ENCODE results near the gene CAMK2A. TPM values are rescaled to one million over a fixed set of nuclear protein-coding genes. Genes with fewer than 3 reads are reported as not detected.
"Not testable (repeated sequence)": the region's sequence is repeated elsewhere in the genome, so short reads cannot be mapped to it uniquely, and the experiment has no call there.

Gene CAMK2A
- total RNA-seq, 2 donors from 2014 or later = 4.9 to 18.2 TPM

DNA sequence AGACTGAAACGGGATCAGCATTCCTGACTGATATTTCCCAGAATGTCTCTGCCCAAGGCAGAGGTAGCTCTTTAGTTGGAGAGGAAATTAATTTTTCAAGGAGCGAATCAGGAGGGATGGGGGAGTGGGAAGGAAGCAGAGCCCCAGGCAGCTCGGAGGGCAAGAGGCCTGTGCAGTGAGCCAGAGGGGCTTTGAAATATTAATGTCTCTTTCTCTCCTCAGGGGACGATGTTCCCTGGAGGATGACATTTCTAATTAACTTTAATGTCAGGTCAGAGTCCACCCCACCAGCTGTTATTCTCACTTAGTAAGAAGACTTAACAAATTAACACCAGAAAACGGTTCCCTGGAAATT, 54.1 kb downstream of the CAMK2A start:
- no peak overlapping the region for H3K27ac ChIP-seq
- H3K27me3 ChIP-seq = no peaks in the 10 kb centered on the region
- no peaks in the 10 kb centered on the region for H3K36me3 ChIP-seq
- H3K4me3 ChIP-seq = no peak overlapping the region
- no peaks in the 10 kb centered on the region for H3K9me3 ChIP-seq
- TF ChIP-seq, protein P1, sequence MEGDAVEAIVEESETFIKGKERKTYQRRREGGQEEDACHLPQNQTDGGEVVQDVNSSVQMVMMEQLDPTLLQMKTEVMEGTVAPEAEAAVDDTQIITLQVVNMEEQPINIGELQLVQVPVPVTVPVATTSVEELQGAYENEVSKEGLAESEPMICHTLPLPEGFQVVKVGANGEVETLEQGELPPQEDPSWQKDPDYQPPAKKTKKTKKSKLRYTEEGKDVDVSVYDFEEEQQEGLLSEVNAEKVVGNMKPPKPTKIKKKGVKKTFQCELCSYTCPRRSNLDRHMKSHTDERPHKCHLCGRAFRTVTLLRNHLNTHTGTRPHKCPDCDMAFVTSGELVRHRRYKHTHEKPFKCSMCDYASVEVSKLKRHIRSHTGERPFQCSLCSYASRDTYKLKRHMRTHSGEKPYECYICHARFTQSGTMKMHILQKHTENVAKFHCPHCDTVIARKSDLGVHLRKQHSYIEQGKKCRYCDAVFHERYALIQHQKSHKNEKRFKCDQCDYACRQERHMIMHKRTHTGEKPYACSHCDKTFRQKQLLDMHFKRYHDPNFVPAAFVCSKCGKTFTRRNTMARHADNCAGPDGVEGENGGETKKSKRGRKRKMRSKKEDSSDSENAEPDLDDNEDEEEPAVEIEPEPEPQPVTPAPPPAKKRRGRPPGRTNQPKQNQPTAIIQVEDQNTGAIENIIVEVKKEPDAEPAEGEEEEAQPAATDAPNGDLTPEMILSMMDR (IDR thresholded peaks at IDR 0.05) = no peak
- DNase-seq (ENCODE audit: low spot score) = no peak
- no peaks in the 10 kb centered on the region for H3K4me1 ChIP-seq

DNA sequence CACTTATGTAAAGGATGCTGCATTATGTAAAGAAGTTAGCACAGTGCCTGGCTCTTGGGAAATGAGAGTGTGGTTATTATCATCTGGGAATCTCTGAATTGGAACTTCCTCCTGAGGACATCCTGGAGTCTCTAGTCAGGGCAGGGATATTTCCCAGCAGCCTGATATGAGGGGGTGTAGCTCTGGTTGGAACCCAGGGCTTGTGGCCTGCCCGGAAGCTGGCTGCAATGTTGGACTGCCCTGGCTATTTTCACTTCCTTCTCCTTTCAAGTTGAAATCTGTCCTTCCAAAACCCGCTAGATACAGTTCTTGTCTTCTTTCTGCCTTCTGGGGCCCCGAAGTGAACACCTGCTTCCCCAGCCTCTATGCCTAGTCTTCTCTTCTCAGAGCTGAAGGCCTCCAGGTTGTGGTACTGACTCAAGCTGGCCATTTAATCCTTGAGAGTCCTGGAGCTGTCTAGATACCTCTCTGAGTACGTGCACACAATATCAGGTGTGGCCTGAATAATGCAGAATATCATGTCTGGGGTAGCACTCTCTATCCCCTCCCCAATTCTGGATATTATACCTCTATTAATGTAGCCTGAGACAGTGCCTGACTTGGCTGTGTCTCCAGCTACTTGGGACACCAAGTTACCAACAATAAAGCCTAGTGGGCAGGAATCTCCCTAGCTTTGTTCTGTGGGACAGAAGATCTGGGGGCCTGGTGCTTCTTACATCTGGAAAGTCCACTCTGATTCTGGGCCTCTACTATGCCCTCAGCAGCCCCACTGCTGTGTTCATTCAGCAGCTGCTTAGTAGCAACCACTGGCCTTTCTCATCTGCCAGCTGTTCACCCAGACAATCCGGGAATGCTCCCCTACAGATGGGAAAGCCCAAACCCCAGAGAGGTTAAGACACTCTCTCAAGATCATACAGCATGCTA, 54.7 kb downstream of the CAMK2A start:
- DNase-seq (ENCODE audit: low spot score) = no peak
- no peaks in the 10 kb centered on the region for H3K4me1 ChIP-seq
- no peaks in the 10 kb centered on the region for H3K36me3 ChIP-seq
- H3K27ac ChIP-seq = no peak overlapping the region
- H3K9me3 ChIP-seq = no peaks in the 10 kb centered on the region
- TF ChIP-seq, protein P1 (IDR thresholded peaks at IDR 0.05) = no peak
- no peaks in the 10 kb centered on the region for H3K27me3 ChIP-seq
- no peak overlapping the region for H3K4me3 ChIP-seq

DNA sequence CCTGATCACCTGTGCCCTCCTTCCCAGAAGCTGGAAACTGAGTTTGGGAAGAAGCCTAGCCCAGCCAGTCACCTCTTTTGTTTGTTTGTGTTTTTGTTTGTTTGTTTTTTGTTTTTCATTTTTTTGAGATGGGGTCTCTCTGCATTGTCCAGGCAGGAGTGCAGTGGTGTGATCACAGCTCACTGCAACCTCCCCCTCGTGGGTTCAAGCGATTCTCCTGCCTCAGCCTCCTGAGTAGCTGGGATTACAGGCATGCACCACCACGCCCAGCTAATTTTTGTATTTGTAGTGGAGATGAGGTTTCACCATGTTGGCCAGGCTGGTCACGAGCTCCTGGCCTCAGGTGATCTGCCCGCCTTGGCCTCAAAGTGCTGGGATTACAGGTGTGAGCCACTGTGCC, 55.9 kb downstream of the CAMK2A start:
- DNase-seq (ENCODE audit: low spot score); H3K4me1 ChIP-seq; H3K27me3 ChIP-seq; H3K4me3 ChIP-seq; H3K9me3 ChIP-seq; H3K27ac ChIP-seq; H3K36me3 ChIP-seq: not testable (repeated sequence)

DNA sequence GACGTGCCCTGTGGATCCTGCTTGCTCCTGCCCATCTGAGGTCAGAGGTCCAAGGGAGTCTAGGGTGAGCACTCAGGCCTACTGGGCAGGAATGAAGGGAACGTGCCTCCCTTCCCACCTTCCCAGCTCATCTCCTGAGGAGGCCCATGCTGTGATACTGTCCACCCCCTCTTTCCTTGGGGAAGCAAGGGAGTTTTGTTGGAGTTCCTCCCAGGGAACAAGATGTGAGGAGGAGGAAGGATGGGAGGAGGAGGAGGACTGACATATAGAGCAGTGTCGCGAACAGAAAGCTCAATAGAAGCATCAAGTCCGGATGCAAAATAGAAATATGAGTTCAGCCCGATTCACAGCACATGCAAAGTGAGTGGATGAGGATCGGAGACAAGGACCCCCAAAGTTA, 58.7 kb downstream of the CAMK2A start:
- H3K4me3 ChIP-seq = no peak overlapping the region
- TF ChIP-seq, protein P1 (IDR thresholded peaks at IDR 0.05) = no peak
- H3K27me3 ChIP-seq = no peaks in the 10 kb centered on the region
- no peak for DNase-seq (ENCODE audit: low spot score)
- H3K9me3 ChIP-seq = no peaks in the 10 kb centered on the region
- H3K4me1 ChIP-seq = no peaks in the 10 kb centered on the region
- no peak overlapping the region for H3K27ac ChIP-seq
- no peaks in the 10 kb centered on the region for H3K36me3 ChIP-seq

DNA sequence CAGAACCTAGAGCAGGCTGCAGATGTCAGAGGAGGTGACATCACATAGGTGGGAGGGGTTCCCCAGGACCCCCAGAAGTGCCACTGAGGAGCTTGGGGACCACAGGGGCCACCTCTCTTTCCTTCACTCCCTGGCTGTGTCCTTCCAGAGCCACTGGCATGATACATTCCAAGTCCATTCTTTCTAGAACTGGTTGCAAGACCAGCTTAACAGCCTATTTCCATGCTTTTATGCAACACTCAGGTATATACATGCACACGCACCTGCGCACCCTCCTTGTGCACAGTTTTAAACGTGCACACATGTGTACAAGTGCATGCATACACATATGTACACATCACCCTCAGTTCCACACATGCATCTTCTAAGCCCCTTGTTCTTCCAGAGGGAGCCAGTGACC, 60.0 kb downstream of the CAMK2A start:
- TF ChIP-seq, protein P1 (IDR thresholded peaks at IDR 0.05) = no peak
- no peaks in the 10 kb centered on the region for H3K36me3 ChIP-seq

DNA sequence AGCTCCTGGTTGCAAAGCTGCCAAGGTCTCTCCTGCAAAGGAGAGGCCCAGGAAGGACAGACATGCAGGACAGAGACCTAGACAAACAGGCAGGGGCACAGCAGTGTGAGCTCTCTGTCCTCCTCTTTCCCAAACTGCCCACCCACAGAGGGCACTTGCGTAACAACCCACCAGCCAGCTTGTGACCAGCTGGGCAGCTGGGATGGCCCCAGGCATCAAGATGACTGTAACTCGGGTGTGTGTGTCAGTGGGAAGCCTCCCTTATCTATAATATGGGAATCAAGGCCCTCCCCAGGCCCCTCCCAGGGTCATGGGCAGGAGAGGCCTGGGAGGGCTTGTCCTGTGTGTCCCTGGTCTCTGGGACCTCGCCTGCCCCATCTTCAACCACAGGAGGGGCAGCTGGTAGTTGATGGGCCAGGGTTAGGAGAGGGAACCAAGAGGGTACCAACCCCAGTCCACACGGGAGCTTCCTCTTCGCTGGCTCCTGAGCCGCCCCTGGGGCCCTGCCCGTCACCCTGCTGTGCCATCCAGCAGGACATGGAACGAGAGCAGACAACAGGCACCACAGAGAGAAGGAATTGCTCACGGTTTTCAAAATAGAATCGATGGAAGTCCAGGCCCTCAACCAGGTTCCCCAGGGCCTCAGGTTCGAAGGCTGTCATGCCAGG, 61.8 kb downstream of the CAMK2A start:
- H3K9me3 ChIP-seq = no peaks in the 10 kb centered on the region
- H3K36me3 ChIP-seq = no peaks in the 10 kb centered on the region

More for the DNA sequence above, 60.0 kb downstream of the CAMK2A start:
- Histone ChIP-seq H3K27me3 (no peaks in the 10 kb centered on the region), H3K4me3 (no peak overlapping the region), H3K9me3 (no peaks in the 10 kb centered on the region), H3K4me1 (no peaks in the 10 kb centered on the region), H3K27ac (no peak overlapping the region)
- DNase-seq (ENCODE audit: low spot score) = no peak

More for the DNA sequence above, 61.8 kb downstream of the CAMK2A start:
- H3K4me1 ChIP-seq = no peaks in the 10 kb centered on the region
- no peak overlapping the region for H3K4me3 ChIP-seq
- no peak overlapping the region for H3K27ac ChIP-seq
- TF ChIP-seq, protein P1 (IDR thresholded peaks at IDR 0.05) = no peak
- no peak for DNase-seq (ENCODE audit: low spot score)
- H3K27me3 ChIP-seq = no peaks in the 10 kb centered on the region
